Stimulated activated CD8-positive, alpha-beta memory T cell treated with anti-CD3 and anti-CD28 coated beads, Interleukin-4, amount 100 ng/mL, for 48 hours (primary cell): ENCODE data around the gene ZNF335.
"Not testable (repeated sequence)": the region's sequence is repeated elsewhere in the genome, so short reads cannot be mapped to it uniquely, and the experiment has no call there.

Experiments used
- DNase-seq: peaks from one replicate; pipeline ENCODE4 v3.0.0-alpha.2; 2020

ZNF335 gene

DNA sequence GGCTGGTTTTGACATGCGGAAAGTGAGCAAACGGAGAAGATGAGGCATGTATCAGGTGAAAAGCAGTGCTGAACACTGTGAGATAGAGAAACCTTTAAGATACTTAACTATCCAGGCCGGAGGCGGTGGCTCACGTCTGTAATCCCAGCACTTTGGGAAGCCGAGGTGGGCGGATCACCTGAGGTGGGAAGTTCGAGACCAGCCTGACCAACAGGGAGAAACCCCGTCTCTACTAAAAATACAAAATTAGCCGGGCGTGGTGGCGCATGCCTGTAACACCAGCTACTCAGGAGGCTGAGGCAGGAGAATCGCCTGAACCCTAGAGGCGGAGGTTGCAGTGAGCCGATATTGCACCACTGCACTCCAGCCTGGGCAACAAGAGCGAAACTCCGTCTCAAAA lies 40.3 kb downstream of the ZNF335 start:
- DNase-seq: not testable (repeated sequence)

DNA sequence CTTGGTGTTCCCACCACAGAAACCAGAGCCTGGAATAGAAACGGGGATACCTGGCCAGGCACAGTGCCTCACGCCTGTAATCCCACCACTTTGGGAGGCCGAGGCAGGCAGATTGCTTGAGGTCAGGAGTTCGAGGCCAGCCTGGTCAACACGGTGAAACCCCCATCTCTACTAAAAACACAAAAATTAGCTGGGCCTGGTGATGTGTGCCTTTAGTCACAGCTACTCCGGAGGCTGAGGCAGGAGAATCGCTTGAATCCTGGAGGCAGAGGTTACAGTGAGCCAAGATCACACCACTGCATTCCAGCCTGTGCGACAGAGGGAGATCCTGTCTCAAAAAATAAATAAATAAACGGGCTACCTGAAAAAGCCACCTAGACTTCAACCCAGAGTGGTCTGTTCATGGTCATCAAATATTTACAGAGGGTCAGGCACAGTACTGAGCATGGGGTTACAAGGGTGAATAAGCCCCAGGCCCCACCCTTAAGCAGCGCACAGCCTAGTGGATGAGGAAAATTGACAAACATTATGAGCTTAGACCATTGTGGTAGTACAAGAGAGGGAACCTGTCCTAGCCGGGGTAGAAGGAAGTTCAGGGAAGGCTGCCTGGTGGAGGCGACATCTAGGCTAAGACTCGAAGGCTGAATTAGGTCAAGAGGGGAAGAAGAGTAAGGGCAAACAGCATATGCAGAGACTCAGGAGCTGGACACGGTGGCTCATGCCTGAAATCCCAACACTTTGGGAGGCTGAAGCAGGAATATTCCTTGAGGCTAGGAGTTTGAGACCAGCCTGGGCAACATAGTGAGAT lies 44.7 kb downstream of the ZNF335 start:
- DNase-seq: no peak

DNA sequence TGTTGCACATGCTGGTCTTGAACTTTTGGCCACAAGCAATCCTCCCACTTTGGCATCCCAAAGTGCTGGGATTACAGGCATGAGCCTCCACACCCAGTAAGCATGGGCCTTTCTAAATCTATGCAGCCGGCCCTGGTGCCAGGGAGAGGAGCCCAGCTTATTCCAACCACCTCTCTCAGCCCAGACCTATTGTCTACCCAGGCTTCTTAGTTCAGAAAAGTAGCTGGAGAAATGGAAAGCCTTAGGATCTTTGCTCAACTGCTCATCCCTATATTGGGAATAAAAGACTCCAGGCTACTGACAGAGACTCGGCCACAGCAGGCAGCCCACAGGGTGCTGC lies 45.3 kb downstream of the ZNF335 start:
- DNase-seq: no peak

DNA sequence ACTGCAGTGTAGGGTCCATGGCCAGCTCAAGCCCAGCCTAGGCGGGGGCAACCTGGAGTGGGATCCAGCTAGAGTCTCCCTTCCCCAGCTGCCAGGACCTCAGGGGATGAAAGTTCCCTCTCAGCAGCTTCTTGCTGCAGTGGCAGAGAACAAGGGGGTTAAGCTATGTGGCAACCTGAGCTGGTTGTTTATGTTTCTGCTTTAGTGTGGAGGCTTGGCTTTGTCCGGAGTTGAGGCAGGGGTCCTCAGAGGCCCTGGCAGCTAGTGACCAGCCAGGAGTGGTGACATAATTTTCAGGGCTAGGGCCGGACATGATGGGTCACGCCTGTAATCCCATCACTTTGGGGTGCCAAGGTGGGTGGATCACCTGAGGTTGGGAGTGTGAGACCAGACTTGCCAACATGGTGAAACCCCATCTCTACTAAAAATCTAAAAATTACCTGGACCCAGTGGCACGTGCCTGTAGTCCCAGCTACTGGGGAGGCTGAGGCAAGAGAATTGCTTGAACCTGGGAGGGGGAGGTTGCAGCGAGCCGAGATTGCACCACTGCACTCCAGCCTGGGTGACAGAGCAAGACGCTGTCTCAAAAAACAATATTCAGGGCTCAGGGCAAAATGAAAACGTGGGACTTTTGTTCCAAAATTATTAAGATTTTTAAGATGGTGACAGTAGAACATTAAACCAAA lies 46.0 kb downstream of the ZNF335 start:
- no peak for DNase-seq

DNA sequence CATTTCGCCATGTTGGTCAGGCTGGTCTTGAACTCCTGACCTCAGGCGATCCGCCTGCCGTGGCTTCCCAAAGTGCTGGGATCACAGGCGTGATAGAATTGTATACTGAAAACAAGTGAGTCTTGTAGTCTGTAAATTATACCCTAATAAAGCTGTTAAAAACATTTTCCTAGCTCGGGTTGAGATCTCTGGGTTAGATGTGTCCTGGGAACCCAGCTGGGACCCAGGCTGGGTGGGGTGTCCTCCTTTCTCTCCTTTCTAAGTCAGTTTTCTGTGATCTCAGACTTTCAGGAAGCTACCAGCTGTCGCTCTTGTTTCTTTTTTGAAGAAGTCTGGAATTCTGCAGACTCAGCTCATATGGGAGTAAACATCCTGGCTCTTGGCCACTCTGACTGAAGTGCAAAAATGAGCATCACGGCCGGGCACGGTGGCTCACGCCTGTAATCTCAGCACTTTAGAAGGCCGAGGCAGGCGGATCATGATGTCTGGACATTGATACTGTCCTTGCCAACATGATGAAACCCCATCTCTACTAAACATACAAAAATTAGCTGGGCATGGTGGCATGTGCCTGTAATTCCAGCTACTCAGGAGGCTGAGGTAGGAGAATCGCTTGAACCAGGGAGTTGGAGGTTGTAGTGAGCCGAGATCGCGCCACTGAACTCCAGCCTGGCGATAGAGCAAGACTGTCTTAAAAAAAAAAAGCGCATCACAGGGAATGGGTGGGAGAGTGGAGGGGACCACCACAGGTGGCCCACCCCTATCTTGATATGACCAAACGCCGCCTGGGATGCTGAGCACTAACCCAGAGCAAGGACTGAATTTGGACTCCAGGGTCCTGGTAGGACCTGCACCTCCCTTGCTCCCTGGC lies 47.4 kb downstream of the ZNF335 start:
- DNase-seq: no peak

DNA sequence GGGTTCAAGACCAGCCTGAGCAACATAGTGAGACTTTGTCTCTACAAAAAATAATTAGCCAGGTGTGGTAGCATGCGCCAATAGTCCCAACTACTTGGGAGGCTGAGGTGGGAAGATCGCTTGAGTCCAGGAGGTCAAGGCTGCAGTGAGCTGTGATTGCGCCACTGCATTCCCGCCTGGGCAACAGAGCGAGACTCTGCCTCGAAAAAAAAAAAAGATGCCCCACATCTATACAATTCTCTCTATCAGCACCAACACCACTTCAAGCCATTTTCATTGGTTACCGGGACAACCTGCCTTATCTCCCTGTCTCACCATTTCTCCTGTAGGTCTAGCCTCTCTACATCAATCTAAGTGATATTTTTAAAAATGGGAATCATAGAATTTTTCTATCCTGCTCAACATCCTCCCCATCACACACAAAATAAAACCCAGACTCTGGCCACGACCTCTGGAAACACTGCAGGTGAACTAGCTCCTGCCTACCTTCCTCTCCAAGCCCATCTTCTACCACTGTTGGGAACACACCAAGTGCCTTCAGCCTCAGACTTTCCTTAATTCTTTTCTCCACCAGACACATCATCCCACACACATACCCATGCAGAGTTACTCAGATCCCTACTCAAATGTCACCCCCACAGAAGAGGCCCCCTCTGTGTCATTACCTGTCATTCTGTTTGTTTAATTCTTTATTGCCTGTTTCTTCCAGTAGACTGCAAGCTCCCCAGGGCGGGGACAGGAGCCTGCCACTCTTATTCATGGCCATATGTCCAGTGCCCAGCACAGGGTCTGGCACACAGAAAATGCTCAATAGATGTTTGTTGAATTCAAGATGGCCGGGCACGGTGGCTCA lies 50.4 kb downstream of the ZNF335 start:
- DNase-seq: no peak

DNA sequence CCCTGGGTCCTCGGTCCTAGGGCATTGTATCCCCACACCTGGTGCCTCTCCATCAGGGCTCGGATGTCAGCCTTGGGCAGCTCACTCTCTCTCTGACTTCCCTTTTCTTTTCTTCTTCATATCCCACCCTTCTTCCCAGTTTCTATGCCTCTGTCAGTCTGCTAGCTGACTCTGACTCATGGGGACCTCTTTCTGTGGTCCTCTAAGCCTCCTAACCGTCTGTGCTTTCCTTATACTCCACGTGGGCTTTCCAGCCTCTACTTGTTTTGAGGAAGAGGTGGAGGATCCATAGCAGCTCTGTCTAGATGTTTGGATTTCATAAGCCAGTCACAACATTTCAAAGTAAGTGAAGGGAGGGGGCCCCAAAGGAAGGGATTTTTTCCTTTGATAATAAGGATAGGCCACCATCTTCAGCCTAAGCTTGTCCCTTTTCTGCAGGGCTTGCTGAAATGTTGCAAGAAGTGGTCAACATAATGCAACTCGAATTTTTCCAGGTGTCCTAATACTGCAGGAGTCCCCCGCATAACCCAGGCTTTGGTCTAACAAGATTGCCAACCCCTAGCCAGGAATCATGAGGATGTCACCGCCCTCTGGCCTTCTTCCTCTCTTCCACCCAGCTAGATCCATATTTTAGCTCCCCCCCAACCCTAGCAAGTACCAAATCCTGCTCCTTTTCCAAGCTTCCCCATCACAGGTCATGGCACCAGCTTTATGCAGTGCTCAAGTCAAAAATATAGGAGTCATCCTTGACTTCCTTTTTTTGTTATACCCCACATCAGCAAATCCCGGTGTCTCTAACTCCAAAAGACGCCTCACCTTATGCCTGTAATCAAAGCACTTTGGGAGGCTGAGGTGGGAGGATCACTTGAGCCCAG lies 51.3 kb downstream of the ZNF335 start:
- DNase-seq: no peak

DNA sequence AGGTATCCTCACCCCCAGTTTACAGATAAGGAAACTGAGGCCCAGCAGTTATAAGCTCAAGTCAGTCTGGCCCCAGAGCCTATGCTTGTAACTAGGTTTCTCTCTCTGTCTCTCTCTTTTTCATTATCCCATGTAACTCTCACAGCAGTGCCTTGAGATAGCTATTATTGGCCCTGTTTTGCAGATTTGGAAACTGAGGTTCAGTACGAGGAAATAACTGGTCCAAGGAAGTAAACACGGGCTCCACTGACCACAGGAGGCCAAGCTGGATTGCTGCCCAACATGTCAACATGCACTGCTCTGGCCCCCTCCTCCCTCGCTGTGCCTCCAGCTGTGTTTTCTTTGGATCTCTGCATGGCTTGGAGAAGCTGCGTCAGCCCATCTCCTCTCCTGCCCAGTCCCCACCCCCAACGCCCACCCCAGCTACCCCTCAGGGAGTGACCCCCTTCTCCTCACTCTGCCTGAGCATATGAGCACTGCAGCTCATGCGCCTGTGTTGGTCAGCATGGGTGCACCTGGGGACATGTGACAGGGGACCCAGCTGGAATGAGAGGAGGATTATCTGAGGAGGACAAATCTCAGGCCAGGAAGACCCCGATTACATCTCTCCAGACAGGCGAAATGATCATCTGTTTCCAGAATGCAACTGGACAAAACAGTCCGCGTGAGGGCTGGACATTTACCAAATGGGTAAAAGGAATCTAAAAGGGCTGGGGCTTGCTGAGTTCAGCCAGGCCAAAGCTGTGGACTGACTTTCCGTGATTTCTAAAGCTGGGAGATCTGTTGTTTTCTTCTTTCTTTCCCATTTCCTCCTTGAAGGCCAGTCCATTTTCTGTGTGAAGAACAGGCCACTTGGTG lies 52.2 kb downstream of the ZNF335 start:
- no peak for DNase-seq

DNA sequence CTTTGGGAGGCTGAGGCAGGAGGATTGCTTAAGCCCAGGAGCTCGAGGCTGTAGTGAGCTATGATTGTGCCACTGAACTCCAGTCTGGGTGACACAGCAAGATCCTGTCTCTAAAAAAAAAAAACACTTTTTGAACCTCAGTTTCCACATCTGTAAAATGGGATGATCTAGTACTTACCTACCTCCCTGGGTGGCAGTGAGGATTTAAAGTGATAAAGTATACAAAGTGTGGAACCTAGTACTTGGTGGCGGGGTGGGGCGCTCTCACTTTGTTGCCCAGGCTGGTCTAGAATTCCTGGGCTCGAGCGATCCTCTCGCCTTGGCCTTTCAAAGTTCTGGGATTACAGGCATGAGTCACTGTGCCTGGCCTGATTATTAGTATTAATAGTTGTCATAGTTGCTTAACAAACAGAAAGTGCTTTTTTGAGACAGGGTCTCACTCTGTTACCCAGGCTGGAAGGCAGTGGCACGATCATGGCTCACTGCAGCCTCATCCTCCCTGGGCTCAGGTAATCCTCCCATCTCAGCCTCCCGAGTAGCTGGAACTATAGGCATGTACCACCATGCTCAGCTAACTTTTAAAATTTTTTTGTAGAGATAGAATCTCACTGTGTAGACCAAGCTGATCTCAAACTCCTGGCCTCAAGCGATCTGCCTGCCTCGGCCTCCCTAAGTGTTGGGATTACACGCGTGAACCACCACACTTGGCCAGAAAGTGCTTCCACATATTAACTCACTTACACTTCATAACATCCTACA lies 53.0 kb downstream of the ZNF335 start:
- DNase-seq: no peak

DNA sequence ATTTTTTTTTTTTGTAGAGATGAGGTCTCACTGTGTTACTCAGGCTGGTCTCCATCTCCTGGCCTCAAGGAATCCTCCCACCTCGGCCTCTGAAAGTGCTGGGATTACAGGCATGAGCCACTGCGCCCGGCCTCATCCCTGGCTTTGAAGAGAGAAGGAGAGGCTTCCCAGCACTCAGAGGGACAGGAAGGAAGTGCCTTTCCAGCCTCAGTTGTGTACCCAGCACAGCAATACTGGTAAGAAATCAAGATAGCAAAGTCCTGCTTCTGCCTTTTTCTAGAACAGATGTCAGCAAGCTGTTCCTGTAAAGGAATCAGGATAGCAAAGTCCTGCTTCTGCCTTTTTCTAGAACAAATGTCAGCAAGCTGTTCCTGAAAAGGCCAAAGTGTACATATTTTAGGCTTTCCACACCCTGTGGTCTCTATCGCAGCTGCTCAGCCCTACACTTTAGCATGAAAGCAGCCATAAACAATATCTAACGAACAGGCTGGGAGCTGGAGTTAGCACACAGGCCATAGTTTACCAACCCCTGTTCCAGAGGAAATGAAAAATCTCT lies 53.7 kb downstream of the ZNF335 start:
- no peak for DNase-seq

DNA sequence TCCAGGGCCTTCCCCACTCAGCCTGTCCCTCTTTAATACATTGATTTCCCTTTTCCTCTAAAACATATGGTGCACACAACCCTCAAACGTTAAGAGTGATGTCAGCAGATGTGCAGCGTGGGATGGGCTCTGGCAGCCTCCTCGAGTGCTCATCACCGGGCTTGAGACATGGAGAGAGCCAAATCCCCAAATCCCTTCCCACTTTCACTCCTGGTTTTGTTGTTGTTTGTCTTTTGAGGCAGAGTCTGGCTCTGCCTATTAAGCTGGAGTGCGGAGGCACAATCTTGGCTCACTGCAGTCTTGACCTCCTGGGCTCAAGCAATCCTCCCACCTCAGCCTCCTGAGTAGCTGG lies 54.2 kb downstream of the ZNF335 start:
- no peak for DNase-seq

DNA sequence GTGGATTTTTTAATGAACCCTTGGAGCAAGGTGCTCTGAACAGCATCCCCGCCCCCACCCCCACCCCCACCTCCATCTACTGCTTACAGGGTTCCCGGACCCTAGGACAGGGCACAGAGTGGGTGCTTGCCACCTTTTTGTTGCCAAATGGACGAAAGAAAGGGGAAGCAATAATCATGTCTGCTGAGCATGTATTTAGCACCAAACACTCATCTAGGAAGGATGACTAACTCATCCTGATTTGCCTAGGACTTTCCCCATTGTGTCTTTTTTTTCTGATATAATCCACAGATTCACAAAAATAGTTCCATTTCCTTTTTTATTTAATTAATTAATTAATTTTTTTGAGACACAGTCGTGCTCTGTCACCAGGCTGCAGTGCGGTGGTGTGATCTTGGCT lies 58.9 kb downstream of the ZNF335 start:
- no peak for DNase-seq

DNA sequence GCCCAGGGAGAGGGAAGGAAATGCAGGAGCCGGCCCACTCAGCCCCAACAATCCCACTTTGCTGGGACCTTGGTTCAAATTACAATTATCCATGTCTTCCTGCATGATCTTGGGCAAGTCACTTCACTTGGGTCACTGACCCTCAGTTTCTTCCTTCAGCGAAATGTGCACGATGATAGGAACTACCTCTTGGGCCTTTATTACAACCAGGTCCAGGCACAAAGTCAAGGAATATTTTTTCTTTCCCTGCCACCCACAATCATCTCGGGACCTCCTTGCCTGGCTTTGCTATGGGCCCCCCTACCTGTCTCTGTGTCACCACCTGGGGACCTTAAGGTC lies 59.7 kb downstream of the ZNF335 start:
- no peak for DNase-seq

DNA sequence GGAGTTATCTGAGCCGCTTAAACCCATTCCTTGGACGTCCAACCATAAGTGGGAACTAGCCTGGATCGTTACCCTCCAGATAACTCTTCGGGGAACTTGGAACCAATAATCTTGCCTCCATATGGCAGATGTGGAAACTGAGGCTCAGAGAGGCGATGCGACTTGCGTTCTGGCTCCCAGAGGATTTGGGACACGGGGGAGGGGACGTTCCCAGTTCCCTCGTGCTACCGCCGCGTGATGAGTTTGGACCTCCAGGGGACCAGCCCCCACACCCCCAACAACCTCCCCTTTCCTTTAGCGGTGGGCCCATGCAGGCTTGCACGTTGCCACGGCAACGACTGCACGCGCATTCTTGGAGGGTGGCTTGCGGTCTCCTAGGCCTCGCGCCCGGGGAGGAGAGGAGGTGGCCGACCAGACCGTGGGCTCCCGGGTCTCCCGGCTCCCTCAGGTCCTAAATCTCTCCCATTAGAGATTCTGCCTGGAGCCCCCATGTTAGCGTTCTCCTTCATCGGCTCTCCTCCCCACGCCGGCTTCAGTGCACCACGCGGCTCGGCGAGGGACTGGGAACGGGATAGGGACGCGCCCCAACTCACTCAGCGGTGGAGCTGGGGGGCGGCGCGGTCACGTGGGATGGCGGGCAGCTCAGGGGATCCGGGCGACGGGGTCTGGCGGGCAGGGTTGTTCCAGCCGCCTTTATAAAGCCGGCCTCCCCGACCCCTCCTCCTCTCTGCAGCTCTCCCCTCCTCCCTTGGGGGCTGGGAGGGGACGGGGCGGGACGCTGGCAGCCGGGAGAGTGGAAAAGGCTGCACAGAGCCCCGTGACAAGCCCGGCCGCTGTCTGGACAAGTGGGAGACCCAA lies 60.3 kb downstream of the ZNF335 start, which contains the start of gene PLTP:
PLTP (minus strand) TSS at position 670 of the 858 bp plus-strand sequence. CDS start 703 bp downstream, outside the sequence.
- DNase-seq: peak; percentile 61

DNA sequence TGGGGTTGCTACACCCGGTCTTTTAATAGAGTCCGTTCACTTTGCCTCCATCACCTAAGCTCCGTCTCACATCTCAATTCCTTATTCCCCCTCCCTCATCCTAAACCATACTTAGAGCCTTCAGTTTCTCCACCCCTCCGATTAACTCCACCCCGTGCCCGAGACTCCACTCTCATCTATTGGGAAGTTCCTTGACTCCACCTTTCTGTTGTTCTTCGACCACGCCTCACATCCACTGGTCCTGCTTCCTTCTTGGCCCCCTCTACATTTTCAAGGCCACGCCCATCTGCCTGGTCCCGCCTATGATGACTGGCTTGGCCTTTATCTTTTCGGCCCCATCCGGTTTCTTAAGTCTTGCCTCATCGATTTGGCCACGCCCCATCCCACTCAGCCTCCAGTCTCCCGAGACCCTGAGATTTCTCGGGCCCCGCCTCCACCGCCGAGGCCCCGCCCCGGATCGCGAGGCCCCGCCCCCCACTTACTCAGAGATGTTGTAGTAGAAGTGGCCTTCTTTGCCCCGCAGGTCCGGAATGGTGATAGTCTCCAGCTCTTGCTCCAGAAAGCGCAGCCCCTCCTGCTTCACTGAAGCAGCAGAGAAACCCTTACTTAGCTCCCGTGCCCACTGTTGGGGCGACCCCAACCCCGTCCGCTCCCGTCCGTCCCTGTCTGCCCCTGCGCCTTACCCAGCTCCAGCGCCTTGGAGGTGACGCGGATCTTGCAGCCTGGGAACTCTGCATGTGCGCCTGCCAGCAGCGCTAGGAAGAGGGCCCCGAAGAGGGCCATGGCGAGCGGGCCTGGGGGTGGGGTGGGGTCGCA lies 61.1 kb downstream of the ZNF335 start:
- peak; percentile 100 for DNase-seq

DNA sequence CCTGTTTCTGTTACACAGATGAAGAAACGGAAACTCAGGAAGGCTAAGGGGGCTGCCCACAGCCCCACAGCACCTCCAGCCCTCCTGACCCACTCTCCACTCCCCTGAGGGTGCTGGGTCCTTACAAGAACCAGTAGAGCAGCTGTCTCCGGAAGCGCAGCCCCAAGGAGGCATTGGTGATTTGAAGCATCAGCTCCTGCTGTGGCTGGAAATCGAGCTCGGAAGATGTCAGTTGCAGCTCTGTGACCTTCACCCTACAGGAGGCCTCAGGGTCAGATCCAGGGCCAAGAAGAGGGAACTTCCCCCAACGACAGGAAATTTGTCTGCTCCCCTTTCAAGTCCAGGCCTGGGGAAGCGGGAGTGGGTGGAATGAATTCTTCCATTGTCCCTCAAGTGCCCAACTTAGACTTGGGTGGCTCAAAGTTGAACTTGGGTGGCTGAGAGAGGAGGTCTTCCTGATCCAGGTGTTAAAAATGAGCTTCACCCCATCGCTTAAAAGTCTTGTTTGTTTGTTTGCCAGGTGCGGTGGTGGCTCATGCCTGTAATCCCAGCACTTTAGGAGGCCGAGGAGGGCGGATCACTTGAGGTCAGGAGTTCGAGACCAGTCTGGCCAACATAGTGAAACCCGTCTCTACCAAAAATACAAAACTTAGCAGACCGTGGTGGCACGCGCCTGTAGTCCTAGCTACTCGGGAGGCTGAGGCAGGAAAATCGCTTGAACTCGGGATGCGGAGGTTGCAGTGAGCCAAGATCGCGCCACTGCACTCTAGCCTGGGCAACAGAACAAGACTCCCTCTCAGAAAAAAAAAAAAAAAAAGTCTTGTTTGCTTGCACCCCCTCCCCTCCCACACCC lies 62.0 kb downstream of the ZNF335 start:
- DNase-seq: no peak

DNA sequence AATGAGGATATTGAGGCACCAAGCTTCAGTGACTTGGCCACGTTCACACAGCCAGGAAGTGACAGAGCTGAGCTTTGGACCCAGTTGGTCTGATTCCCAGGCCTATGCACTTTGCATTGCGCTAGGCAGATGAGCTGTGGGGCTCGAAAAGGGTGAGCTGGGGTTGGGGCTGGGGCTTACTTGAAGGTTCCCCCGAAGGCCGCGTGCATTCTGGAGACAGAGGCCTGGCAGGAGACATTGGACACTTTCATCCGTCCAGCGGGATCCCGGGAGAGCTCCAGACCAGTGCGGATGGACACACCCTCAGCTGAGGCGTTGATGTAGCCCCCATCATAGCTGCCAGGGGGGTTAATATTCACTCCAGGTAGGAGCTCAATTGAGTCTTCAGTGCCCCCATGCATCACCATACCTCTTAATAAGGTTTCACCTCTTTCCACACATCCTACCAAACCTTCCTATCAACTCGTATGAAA lies 62.6 kb downstream of the ZNF335 start:
- DNase-seq: no peak
